Superior temporal gyrus (tissue), 1 donor: ENCODE data around the gene TIGD1.

Source experiments
- DNase-seq: peaks from one replicate; pipeline ENCODE4 v3.0.0-alpha.2; 2016; ENCODE audit errors: extremely low spot score

TIGD1 gene

GRCh38 chr2:232550354-232551249 lies at the start of gene TIGD1, which contains the start of gene EIF4E2:
Gene TIGD1 (minus strand): TSS chr2:232550557. CDS start chr2:232549882, 675 bp downstream.
Gene EIF4E2 (plus strand): TSS chr2:232550689. CDS start chr2:232550725, 36 bp downstream.
- peak; percentile 95 for DNase-seq

- no peak for DNase-seq
Measured at GRCh38 chr2:232598293-232598692, 47.9 kb upstream of the TIGD1 start.

- DNase-seq = no peak
Measured at GRCh38 chr2:232597362-232598079, 47.2 kb upstream of the TIGD1 start.

- DNase-seq = no peak
Measured at GRCh38 chr2:232593982-232594381, 43.6 kb upstream of the TIGD1 start.

- DNase-seq = no peak
Measured at GRCh38 chr2:232592772-232593395, 42.5 kb upstream of the TIGD1 start.

- DNase-seq = peak; percentile 78
Measured at GRCh38 chr2:232588680-232589585, 38.6 kb upstream of the TIGD1 start.

GRCh38 chr2:232588031-232588430 lies 37.7 kb upstream of the TIGD1 start:
- DNase-seq = no peak

GRCh38 chr2:232587512-232587911 lies 37.2 kb upstream of the TIGD1 start:
- DNase-seq = no peak

- DNase-seq = no peak
Measured at GRCh38 chr2:232586943-232587505, 36.7 kb upstream of the TIGD1 start.

- no peak for DNase-seq
Measured at GRCh38 chr2:232584238-232584637, 33.9 kb upstream of the TIGD1 start.

GRCh38 chr2:232581725-232582124 lies 31.4 kb upstream of the TIGD1 start:
- DNase-seq = no peak

- DNase-seq = no peak
Measured at GRCh38 chr2:232580648-232580981, 30.3 kb upstream of the TIGD1 start.

- no peak for DNase-seq
Measured at GRCh38 chr2:232578626-232579025, 28.3 kb upstream of the TIGD1 start.

GRCh38 chr2:232577841-232578240 lies 27.5 kb upstream of the TIGD1 start:
- no peak for DNase-seq

GRCh38 chr2:232576995-232577394 lies 26.6 kb upstream of the TIGD1 start:
- no peak for DNase-seq

GRCh38 chr2:232575404-232575746 lies 25.0 kb upstream of the TIGD1 start:
- no peak for DNase-seq

- no peak for DNase-seq
Measured at GRCh38 chr2:232574674-232575403, 24.5 kb upstream of the TIGD1 start.

- DNase-seq = peak; percentile 44
Measured at GRCh38 chr2:232573771-232574435, 23.5 kb upstream of the TIGD1 start.

- no peak for DNase-seq
Measured at GRCh38 chr2:232573042-232573441, 22.7 kb upstream of the TIGD1 start.

- peak; percentile 59 for DNase-seq
Measured at GRCh38 chr2:232571026-232571474, 20.7 kb upstream of the TIGD1 start.
